ENCODE data around the gene RASGRP1. TPM values are rescaled to one million over a fixed set of nuclear protein-coding genes. Genes with fewer than 3 reads are reported as not detected.

The RASGRP1 gene
- total RNA-seq, 1 experiment from 2014 or later = not detected

GRCh38 chr15:38553071-38553470 is 11.5 kb downstream of the RASGRP1 start:
- ChIA-PET POLR2A (interaction anchor here (0.6 kb wide), 1 partner anchor 26 kb away, joined by 4 read pairs; no protein-coding TSS in a partner anchor), CTCF (interaction anchor here (0.6 to 3.4 kb wide), 2 partner anchors 11 to 65 kb away, joined by 3 to 22 read pairs; partner anchors contain the start of gene RASGRP1)
- DNase-seq (ENCODE audit: unreplicated experiment) = no peak
- Mint-ChIP-seq H3K9me3 (ENCODE audit: unreplicated experiment) (no peaks in the 10 kb centered on the region), H3K27ac (ENCODE audit: low read depth, unreplicated experiment) (no peak overlapping the region), H3K27me3 (ENCODE audit: insufficient read depth, unreplicated experiment) (peaks cover 45% of the 10 kb centered on the region), H3K4me3 (ENCODE audit: unreplicated experiment) (no peak overlapping the region), H3K4me1 (ENCODE audit: insufficient read depth, unreplicated experiment) (no peaks in the 10 kb centered on the region), H3K36me3 (ENCODE audit: insufficient read depth, unreplicated experiment) (no peaks in the 10 kb centered on the region)
- TF ChIP-seq, protein P1, sequence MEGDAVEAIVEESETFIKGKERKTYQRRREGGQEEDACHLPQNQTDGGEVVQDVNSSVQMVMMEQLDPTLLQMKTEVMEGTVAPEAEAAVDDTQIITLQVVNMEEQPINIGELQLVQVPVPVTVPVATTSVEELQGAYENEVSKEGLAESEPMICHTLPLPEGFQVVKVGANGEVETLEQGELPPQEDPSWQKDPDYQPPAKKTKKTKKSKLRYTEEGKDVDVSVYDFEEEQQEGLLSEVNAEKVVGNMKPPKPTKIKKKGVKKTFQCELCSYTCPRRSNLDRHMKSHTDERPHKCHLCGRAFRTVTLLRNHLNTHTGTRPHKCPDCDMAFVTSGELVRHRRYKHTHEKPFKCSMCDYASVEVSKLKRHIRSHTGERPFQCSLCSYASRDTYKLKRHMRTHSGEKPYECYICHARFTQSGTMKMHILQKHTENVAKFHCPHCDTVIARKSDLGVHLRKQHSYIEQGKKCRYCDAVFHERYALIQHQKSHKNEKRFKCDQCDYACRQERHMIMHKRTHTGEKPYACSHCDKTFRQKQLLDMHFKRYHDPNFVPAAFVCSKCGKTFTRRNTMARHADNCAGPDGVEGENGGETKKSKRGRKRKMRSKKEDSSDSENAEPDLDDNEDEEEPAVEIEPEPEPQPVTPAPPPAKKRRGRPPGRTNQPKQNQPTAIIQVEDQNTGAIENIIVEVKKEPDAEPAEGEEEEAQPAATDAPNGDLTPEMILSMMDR (IDR thresholded peaks at IDR 0.05; ENCODE audit: unreplicated experiment) = no peak
- intact Hi-C loops (cut with micrococcal nuclease) = no loop called here
- BruUV-seq (replicated peaks) = no TSS peak

DNA sequence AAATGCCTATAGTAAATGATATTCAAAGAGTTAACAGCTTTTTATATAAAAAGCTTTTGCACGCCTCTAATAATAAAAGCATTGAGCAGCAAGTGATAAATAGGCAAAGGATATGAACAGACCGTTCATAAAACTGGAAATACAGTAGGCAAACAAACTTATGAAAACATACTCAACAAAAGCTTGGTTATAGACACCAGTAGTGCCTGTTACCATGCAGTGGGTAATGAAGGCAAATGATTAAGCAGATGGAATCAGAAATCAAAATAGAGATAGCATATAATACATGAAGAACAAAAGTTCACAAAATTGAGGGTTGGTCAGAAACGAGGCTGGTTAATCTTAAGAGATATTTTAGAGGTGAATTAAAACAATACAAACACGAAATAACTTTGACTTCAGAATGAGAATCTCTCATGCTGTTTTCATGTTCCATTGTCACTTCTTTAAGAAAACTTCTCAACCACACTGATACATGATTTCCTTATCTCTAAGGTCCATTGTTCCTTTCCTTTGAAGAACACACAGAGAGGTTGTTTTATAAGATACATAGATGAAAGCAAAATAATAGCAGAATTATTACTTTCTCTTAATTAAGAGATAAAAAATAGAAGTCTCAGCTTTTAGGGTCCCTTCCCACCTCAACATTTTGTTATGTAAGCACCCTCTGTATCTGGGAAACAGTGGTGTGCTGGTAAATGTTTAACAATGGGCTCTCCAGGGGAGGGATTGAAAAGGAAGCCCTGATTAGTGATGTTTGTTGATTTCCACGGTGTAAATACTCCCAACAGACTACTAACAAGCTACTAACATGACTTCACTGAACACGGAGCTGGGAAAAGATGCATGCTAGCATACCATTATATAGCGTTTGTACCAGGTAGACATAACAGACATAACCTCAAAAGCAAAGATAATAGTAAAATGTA is 12.6 kb downstream of the RASGRP1 start:
- no peak overlapping the region for H3K27ac Mint-ChIP-seq (ENCODE audit: low read depth, unreplicated experiment)
- no peaks in the 10 kb centered on the region for H3K36me3 Mint-ChIP-seq (ENCODE audit: insufficient read depth, unreplicated experiment)
- ChIA-PET CTCF (interaction anchor here (0.6 to 3.4 kb wide), 3 partner anchors 10 to 66 kb away, joined by 3 to 22 read pairs (median 4); partner anchors contain the start of gene RASGRP1), POLR2A (interaction anchor here (0.5 kb wide), 1 partner anchor 504 kb away, joined by 3 read pairs; no protein-coding TSS in a partner anchor)
- BruUV-seq (replicated peaks) = no TSS peak
- TF ChIP-seq, protein P1 (IDR thresholded peaks at IDR 0.05; ENCODE audit: unreplicated experiment) = no peak
- peaks cover 35% of the 10 kb centered on the region for H3K27me3 Mint-ChIP-seq (ENCODE audit: insufficient read depth, unreplicated experiment)
- H3K4me3 Mint-ChIP-seq (ENCODE audit: unreplicated experiment) = no peak overlapping the region
- DNase-seq (ENCODE audit: unreplicated experiment) = no peak
- no peaks in the 10 kb centered on the region for H3K4me1 Mint-ChIP-seq (ENCODE audit: insufficient read depth, unreplicated experiment)
- H3K9me3 Mint-ChIP-seq (ENCODE audit: unreplicated experiment) = no peaks in the 10 kb centered on the region
- intact Hi-C loops (cut with micrococcal nuclease) = no loop called here

DNA sequence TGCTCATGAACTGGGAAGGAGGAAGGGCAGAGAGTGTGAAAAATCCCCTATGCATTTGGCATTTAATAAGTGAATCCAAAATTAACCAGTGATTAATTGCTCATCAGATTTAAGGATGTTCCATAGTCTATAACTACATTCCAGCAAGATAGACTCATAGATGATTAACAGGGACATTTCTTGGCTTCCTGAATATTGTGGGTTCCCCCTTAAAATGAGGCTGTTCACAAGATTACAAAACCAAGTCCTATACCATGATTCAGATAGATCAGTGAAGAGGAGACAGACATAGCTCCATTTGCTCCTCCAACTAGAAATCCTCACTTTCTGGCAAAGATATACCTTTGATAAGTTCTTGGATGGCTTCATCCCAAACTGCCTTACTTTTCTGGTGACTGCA is 15.4 kb downstream of the RASGRP1 start:
- ChIA-PET POLR2A (no interaction called here), CTCF (interaction anchor here (1.0 kb wide), 1 partner anchor 150 kb away, joined by 3 read pairs; no protein-coding TSS in a partner anchor)
- H3K27ac Mint-ChIP-seq (ENCODE audit: low read depth, unreplicated experiment) = no peak overlapping the region
- no peaks in the 10 kb centered on the region for H3K9me3 Mint-ChIP-seq (ENCODE audit: unreplicated experiment)
- TF ChIP-seq, protein P1 (IDR thresholded peaks at IDR 0.05; ENCODE audit: unreplicated experiment) = no peak
- no peaks in the 10 kb centered on the region for H3K36me3 Mint-ChIP-seq (ENCODE audit: insufficient read depth, unreplicated experiment)
- H3K4me3 Mint-ChIP-seq (ENCODE audit: unreplicated experiment) = no peak overlapping the region
- intact Hi-C loops (cut with micrococcal nuclease) = no loop called here
- no peak for DNase-seq (ENCODE audit: unreplicated experiment)
- no TSS peak for BruUV-seq (replicated peaks)
- H3K27me3 Mint-ChIP-seq (ENCODE audit: insufficient read depth, unreplicated experiment) = peaks cover 35% of the 10 kb centered on the region
- no peaks in the 10 kb centered on the region for H3K4me1 Mint-ChIP-seq (ENCODE audit: insufficient read depth, unreplicated experiment)

DNA sequence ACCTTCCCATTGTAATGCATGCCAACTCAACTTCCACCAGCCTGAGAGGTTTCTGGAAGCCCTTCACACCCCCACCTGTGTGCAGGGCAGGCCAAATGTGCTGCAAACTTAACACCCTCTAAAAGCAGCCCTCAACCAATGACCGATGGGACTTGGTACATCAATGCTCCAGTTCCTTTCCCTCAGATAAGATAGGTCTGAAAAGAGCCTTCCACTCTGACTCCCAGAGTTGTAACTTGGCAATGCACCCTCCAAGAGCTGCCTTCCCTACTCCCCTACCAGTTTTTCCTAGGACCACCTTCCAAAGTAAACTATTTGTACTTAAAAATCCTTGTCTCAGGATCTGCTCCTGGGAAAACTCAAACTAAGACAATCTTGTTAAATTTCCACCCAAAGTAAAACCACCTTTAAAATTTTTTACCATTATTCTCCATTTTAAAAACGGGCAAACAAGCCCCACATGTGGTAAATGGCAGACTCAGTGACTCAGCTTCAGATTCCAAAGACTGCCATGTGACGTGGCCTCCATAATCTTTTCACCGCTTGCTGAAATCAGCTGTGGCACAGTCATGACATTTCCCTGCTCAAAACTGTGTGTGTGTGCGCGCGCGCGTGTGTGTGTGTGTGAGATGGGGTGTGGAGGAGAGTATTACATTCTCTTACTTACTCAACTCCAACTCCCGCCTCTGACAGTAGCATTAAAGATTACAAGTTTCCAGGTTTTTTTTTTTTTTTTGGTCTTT is 17.2 kb downstream of the RASGRP1 start:
- CTCF ChIA-PET = interaction anchor here (0.8 to 1.1 kb wide), 3 partner anchors 16 to 79 kb away, joined by 3 to 4 read pairs (median 3); partner anchors contain the start of gene RASGRP1
- intact Hi-C loops (cut with micrococcal nuclease) = no loop called here
- no peak overlapping the region for H3K27ac Mint-ChIP-seq (ENCODE audit: low read depth, unreplicated experiment)

More for the DNA sequence above, 17.2 kb downstream of the RASGRP1 start:
- Mint-ChIP-seq H3K9me3 (ENCODE audit: unreplicated experiment) (no peaks in the 10 kb centered on the region), H3K36me3 (ENCODE audit: insufficient read depth, unreplicated experiment) (no peaks in the 10 kb centered on the region), H3K4me3 (ENCODE audit: unreplicated experiment) (no peak overlapping the region), H3K4me1 (ENCODE audit: insufficient read depth, unreplicated experiment) (no peaks in the 10 kb centered on the region), H3K27me3 (ENCODE audit: insufficient read depth, unreplicated experiment) (peaks cover 31% of the 10 kb centered on the region)
- no peak for DNase-seq (ENCODE audit: unreplicated experiment)
- BruUV-seq (replicated peaks) = no TSS peak
- TF ChIP-seq, protein P1 (IDR thresholded peaks at IDR 0.05; ENCODE audit: unreplicated experiment) = no peak
- POLR2A ChIA-PET = no interaction called here
